ENCODE data around the gene SORL1. TPM values are rescaled to one million over a fixed set of nuclear protein-coding genes. Genes with fewer than 3 reads are reported as not detected.

The SORL1 gene
- total RNA-seq, 2 donors from 2014 or later = 9.6 to 10.6 TPM

GRCh38 chr11:121421149-121421901 lies 30.8 kb upstream of the SORL1 start:
- ATAC-seq (no peak), DNase-seq (no peak)
- intact Hi-C loops (cut with DNase I) = loop anchor here in 1 of 2 donors (10.0 kb wide), 1 partner anchor 97 kb away; no protein-coding TSS in a partner anchor

- DNase-seq (no peak), ATAC-seq (no peak)
- intact Hi-C loops (cut with DNase I) = loop anchor here in 1 of 2 donors (10.0 kb wide), 1 partner anchor 98 kb away; no protein-coding TSS in a partner anchor
Observed at GRCh38 chr11:121422675-121423074, 29.4 kb upstream of the SORL1 start.

- DNase-seq (no peak), ATAC-seq (no peak)
- intact Hi-C loops (cut with DNase I) = loop anchor here in 1 of 2 donors (10.0 kb wide), 1 partner anchor 101 kb away; no protein-coding TSS in a partner anchor
Observed at GRCh38 chr11:121425828-121426227, 26.3 kb upstream of the SORL1 start.

- ATAC-seq (peak; percentile 88 to 90), DNase-seq (peak; percentile 62)
- intact Hi-C loops (cut with DNase I) = loop anchor here in 1 of 2 donors (10.0 kb wide), 1 partner anchor 102 kb away; no protein-coding TSS in a partner anchor
Observed at GRCh38 chr11:121426476-121427399, 25.4 kb upstream of the SORL1 start.

- no peak for ATAC-seq
- intact Hi-C loops (cut with DNase I) = loop anchor here in 1 of 2 donors (10.0 kb wide), 1 partner anchor 103 kb away; no protein-coding TSS in a partner anchor
- DNase-seq = no peak
Observed at GRCh38 chr11:121427400-121427744, 24.7 kb upstream of the SORL1 start.

- ATAC-seq (no peak), DNase-seq (no peak)
- intact Hi-C loops (cut with DNase I) = loop anchor here in 1 of 2 donors (10.0 kb wide), 1 partner anchor 105 kb away; no protein-coding TSS in a partner anchor
Observed at GRCh38 chr11:121429556-121429955, 22.6 kb upstream of the SORL1 start.

GRCh38 chr11:121431820-121432526 lies 20.1 kb upstream of the SORL1 start:
- DNase-seq (no peak), ATAC-seq (peak in 1 of 2 donors; percentile 27)
- intact Hi-C loops (cut with DNase I) = no loop called here

GRCh38 chr11:121435132-121435531 lies 17.0 kb upstream of the SORL1 start:
- intact Hi-C loops (cut with DNase I) = no loop called here
- ATAC-seq (no peak), DNase-seq (no peak)

GRCh38 chr11:121435551-121436511 lies 16.3 kb upstream of the SORL1 start:
- ATAC-seq (peak in 1 of 2 donors; percentile 44), DNase-seq (no peak)
- intact Hi-C loops (cut with DNase I) = no loop called here

- peak; percentile 44 to 59 for ATAC-seq
- intact Hi-C loops (cut with DNase I) = no loop called here
- no peak for DNase-seq
Observed at GRCh38 chr11:121437018-121437685, 15.0 kb upstream of the SORL1 start.

- ATAC-seq (no peak), DNase-seq (no peak)
- intact Hi-C loops (cut with DNase I) = no loop called here
Observed at GRCh38 chr11:121437686-121438078, 14.4 kb upstream of the SORL1 start.

GRCh38 chr11:121439337-121439736 lies 12.8 kb upstream of the SORL1 start:
- ATAC-seq = peak in 1 of 2 donors; percentile 65
- intact Hi-C loops (cut with DNase I) = no loop called here
- DNase-seq = no peak

GRCh38 chr11:121439759-121440158 lies 12.4 kb upstream of the SORL1 start:
- DNase-seq (no peak), ATAC-seq (peak in 1 of 2 donors; percentile 67)
- intact Hi-C loops (cut with DNase I) = no loop called here

- intact Hi-C loops (cut with DNase I) = no loop called here
- no peak for ATAC-seq
- no peak for DNase-seq
Observed at GRCh38 chr11:121441521-121441920, 10.6 kb upstream of the SORL1 start.

GRCh38 chr11:121443688-121444275 lies 8.3 kb upstream of the SORL1 start:
- no peak for DNase-seq
- intact Hi-C loops (cut with DNase I) = no loop called here
- no peak for ATAC-seq

- intact Hi-C loops (cut with DNase I) = no loop called here
- ATAC-seq = no peak
- no peak for DNase-seq
Observed at GRCh38 chr11:121444526-121444925, 7.6 kb upstream of the SORL1 start.

- intact Hi-C loops (cut with DNase I) = no loop called here
- no peak for DNase-seq
- ATAC-seq = no peak
Observed at GRCh38 chr11:121445071-121445768, 6.9 kb upstream of the SORL1 start.

Measured in left cardiac atrium (tissue), 4 donors.